Measurements from ENCODE around the gene S1PR3. TPM values are rescaled to one million over a fixed set of nuclear protein-coding genes. Genes with fewer than 3 reads are reported as not detected.

Gene S1PR3
- total RNA-seq, 1 donor from 2014 or later, result 3.0 TPM

DNA sequence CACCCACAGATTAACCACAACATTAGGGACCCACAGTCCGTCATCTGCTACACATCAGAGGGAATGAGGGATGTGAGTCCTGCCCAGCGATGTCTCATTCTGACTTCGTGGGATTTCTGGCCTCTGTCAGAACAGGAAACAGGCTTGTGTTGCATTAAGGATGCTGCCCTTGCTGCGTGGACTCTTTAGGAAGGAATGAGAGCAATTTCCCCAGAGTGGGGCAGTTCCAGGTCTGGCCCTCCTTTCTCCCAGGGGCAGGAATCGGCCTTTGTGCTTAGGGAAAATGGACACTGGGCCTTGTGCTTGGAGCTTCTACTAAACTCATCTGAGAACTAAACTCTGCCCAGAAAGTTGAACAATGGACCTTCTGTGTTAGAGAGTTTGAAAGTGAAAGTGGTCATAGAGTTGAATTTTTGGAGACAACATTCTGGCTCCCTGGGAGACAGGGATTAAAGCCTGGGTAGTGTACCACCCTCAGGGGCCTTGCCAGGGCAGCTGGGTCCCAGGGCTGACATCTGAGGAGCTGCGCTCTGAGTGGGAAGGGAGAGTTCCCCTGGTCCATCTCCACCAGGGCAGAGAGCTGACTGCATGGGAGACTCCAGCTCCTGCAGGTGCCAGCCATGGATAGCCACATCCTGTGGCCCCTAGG is 37.8 kb upstream of the S1PR3 start:
- DNase-seq (ENCODE audit: low spot score), result no peak
- Mint-ChIP-seq H3K36me3 (ENCODE audit: low read depth) (no peaks in the 10 kb centered on the region), H3K4me1 (ENCODE audit: low read depth) (peaks cover 14% of the 10 kb centered on the region), H3K27ac (no peak overlapping the region), H3K4me3 (no peak overlapping the region), H3K27me3 (ENCODE audit: insufficient read depth) (peaks cover 2% of the 10 kb centered on the region), H3K9me3 (no peaks in the 10 kb centered on the region)
- intact Hi-C loops (cut with micrococcal nuclease), result no loop called here

DNA sequence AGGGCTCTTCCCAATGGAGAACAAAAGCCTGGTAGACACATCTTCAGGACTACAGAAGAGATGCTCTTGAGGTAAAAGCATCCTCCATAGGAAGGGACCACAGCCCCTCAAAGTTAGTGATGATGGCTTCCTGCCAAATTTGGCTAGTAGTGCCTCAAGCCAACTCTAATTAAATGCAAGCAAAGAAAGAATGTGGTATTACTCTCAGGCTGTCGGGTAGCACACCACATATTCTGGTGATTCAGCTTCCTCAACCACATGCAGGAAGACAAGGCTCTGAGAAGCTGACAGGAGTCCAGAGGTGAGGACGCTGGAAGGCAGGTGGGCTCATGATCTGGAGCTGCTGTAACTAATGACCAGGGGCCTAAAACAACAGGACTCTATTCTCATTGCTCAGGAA is 37.2 kb upstream of the S1PR3 start:
- Mint-ChIP-seq H3K36me3 (ENCODE audit: low read depth) (no peaks in the 10 kb centered on the region), H3K4me3 (no peak overlapping the region), H3K9me3 (no peaks in the 10 kb centered on the region), H3K4me1 (ENCODE audit: low read depth) (peaks cover 14% of the 10 kb centered on the region), H3K27me3 (ENCODE audit: insufficient read depth) (peaks cover under 1% of the 10 kb centered on the region), H3K27ac (no peak overlapping the region)
- intact Hi-C loops (cut with micrococcal nuclease), result no loop called here
- no peak for DNase-seq (ENCODE audit: low spot score)

DNA sequence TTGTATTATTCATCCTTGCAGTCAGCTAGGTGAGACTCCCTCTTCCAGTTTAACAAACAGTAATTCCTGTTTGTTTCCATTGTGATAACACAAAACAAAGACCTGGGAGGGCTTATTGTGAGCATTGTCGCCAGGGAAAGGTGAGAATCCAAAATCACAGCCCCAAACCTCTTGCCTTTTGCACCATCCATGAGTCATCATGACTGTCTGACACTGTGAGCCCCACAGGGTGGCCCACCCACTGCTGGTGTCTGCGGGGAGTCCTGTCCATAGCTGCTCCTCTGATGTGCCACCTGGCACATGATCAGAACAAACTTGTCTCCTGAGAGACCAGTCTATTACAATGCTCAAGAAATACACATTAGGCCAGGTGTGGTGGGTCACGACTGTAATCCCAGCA is 33.7 kb upstream of the S1PR3 start:
- Mint-ChIP-seq H3K4me3 (no peak overlapping the region), H3K4me1 (ENCODE audit: low read depth) (no peaks in the 10 kb centered on the region), H3K27ac (no peak overlapping the region), H3K9me3 (no peaks in the 10 kb centered on the region), H3K36me3 (ENCODE audit: low read depth) (no peaks in the 10 kb centered on the region), H3K27me3 (ENCODE audit: insufficient read depth) (no peaks in the 10 kb centered on the region)
- DNase-seq (ENCODE audit: low spot score), result no peak
- intact Hi-C loops (cut with micrococcal nuclease), result no loop called here

DNA sequence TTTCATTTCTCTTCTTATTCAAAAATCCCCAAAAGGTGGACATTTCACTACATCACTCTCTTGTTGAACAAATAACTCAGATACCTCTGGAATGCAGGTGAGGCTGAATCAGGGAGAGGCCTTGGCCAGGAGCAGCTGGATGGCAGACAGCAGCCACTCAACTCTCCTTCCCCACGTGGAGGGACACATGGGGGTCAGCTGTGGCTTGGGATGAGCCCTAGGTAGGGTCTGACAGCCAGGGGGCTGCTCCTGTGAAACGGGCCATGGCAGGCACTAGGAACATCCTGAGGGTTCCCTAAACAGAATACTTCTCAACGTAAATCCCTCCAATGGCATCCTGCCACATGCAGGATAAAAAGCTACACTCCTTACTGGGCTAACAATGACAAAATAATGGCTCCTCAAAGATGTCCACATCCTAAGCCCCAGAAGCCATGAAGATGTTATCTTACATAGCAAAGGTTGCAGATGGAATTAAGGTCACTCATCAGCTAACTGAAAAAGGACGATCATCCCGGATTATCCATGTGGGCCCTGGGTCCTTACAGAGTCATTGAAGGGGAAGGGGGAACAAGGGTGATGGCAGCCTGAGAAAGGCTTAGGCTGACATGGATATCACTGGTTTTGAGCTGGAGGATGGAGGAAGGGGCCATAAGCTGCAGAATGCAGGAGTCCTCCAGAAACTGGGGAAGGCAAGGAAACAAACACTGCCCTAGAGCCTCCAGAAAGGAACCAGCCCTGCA is 31.4 kb upstream of the S1PR3 start:
- H3K27me3 Mint-ChIP-seq (ENCODE audit: insufficient read depth), result peaks cover 4% of the 10 kb centered on the region
- intact Hi-C loops (cut with micrococcal nuclease), result no loop called here
- no peak overlapping the region for H3K4me3 Mint-ChIP-seq
- H3K27ac Mint-ChIP-seq, result no peak overlapping the region
- H3K36me3 Mint-ChIP-seq (ENCODE audit: low read depth), result no peaks in the 10 kb centered on the region
- no peaks in the 10 kb centered on the region for H3K9me3 Mint-ChIP-seq
- no peak for DNase-seq (ENCODE audit: low spot score)
- H3K4me1 Mint-ChIP-seq (ENCODE audit: low read depth), result no peaks in the 10 kb centered on the region

DNA sequence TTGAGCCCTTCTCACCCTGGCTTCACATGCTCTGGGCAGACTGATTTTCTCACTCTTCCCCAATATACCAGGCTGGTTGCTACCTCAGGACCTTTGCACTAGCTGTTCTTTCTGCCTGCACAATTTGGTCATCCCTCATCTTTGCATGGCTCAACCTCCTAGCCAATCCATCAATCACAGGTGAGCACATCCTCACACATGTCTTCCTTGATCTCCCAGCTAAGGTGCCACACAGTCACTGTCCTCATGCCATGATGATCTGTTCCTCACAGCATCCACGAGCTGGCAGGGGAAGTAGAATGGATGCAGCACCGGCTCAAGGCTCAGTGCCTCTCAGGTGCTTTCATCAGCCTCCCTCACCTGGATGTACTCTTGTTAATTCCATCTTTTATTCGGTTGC is 30.6 kb upstream of the S1PR3 start:
- DNase-seq (ENCODE audit: low spot score), result no peak
- Mint-ChIP-seq H3K36me3 (ENCODE audit: low read depth) (no peaks in the 10 kb centered on the region), H3K4me1 (ENCODE audit: low read depth) (no peaks in the 10 kb centered on the region), H3K9me3 (no peaks in the 10 kb centered on the region), H3K4me3 (no peak overlapping the region), H3K27me3 (ENCODE audit: insufficient read depth) (peaks cover 4% of the 10 kb centered on the region), H3K27ac (no peak overlapping the region)
- intact Hi-C loops (cut with micrococcal nuclease), result no loop called here

DNA sequence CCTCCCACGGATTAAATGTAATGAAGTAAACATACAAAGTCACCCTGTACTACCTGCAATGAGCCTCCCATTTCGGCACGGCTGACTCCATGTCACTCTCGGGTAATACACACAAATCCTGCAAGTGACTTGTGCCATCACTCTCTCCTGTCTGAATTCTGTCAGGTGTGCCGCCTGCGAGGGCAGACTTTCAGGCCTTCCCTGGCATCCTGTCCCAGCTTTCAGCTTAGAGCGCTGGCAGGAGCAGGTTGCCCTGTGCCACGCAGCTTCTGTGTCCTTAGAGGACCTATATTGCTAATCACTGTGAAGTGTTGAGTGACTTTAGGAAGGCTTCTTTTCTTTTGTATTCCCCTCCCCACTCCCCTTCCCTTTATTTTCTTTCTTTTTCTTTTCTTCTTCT is 25.8 kb upstream of the S1PR3 start:
- Mint-ChIP-seq H3K9me3 (no peaks in the 10 kb centered on the region), H3K36me3 (ENCODE audit: low read depth) (no peaks in the 10 kb centered on the region), H3K27me3 (ENCODE audit: insufficient read depth) (peaks cover 6% of the 10 kb centered on the region), H3K27ac (no peak overlapping the region), H3K4me1 (ENCODE audit: low read depth) (no peaks in the 10 kb centered on the region), H3K4me3 (no peak overlapping the region)
- DNase-seq (ENCODE audit: low spot score), result no peak
- intact Hi-C loops (cut with micrococcal nuclease), result no loop called here

DNA sequence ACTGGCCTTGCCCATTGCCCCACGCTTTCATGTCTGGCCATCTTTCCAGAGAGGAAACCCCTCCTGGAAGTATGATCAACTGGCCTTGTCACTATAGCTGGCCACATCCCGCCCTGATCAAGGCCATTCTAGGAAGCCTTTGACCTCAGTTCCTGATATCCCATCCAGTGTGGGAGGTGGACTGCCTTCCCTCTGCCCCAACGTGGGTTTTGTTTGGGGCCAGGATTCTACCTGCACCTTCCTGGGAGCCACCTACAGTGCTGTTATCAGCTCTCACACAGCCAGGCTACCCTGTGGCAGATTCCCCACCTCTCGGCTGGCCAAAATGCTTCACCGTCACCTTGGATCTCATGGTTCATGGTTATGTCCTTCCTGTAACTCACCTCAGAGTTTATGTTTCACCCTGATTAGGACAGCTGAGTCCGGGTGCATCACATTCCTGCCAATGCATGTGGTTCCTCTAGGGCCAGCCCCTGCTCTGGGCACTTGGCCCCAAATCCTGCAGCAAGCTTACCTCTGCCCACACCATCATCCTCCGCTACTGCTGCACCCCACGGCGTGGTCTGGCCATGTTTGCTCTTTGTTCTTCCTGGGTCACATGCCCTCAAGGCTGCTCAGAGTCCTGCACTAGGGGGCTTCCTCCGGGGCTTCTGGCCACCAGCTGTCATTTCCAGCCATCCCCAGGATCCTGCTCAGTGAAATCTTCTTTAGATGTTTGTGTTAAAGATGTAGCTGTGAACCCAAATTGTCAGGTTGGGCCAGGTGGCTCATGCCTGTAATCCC is 24.2 kb upstream of the S1PR3 start:
- Mint-ChIP-seq H3K27ac (no peak overlapping the region), H3K4me3 (no peak overlapping the region), H3K4me1 (ENCODE audit: low read depth) (no peaks in the 10 kb centered on the region), H3K36me3 (ENCODE audit: low read depth) (no peaks in the 10 kb centered on the region), H3K9me3 (no peaks in the 10 kb centered on the region), H3K27me3 (ENCODE audit: insufficient read depth) (peaks cover 6% of the 10 kb centered on the region)
- DNase-seq (ENCODE audit: low spot score), result no peak
- intact Hi-C loops (cut with micrococcal nuclease), result no loop called here

DNA sequence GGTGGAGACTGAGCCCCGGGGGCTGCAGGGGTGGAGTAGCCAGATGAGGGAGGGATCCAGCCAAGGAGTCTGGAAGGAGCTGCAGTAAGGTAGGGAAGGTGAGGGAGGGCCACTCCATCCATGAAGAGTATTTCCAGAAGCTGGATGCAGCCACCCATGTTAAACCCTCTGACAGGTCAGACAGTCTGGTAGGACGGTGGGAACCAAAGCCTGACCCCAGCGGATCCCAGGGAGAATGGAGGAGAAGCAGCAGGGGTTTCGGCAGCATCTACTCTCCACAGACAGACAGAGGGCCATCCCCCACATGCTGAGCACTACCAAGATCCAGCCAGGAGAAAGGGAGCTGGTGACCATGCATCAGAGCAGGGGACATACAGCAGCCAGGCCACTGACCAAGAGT is 22.5 kb upstream of the S1PR3 start:
- Mint-ChIP-seq H3K9me3 (no peaks in the 10 kb centered on the region), H3K4me1 (ENCODE audit: low read depth) (no peaks in the 10 kb centered on the region), H3K4me3 (no peak overlapping the region), H3K27me3 (ENCODE audit: insufficient read depth) (peaks cover 2% of the 10 kb centered on the region), H3K27ac (no peak overlapping the region), H3K36me3 (ENCODE audit: low read depth) (no peaks in the 10 kb centered on the region)
- no peak for DNase-seq (ENCODE audit: low spot score)
- intact Hi-C loops (cut with micrococcal nuclease), result no loop called here

DNA sequence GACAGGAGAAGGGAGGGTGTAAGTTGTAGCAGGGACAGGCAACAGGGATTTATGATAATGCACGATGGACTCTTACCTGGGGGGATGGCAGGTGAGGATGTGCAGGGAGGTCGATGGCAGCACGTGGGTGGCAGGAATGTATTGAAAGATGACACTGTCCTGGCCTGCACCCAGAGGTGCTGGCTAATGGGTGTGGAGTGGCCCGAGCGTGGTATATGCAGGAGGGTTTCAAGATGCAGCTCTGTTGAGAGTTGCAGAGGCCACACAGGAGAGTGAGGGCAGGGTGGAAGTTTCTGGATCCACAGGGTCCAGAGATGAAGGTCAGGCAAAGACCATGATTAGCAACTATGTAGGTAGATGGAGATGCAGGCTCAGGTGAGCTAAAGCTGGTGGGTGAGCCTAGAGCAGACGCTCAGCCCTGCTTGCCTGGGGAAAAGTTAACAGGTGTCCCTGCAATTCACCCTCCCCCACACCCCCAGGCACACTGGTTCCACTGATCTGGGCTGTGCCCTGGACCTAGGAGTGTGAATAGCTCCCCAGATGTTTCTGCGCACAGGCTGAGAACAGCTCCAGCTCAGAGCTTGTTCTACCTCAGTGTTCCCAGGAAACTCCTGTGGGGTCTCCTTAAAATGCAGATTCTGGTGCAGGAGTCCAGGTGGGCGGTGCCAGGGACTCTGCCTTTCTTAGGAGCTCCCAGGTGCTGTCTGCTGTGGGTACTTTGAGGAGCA is 21.5 kb upstream of the S1PR3 start:
- DNase-seq (ENCODE audit: low spot score), result no peak
- intact Hi-C loops (cut with micrococcal nuclease), result no loop called here
- no peaks in the 10 kb centered on the region for H3K36me3 Mint-ChIP-seq (ENCODE audit: low read depth)
- no peaks in the 10 kb centered on the region for H3K4me1 Mint-ChIP-seq (ENCODE audit: low read depth)
- H3K27me3 Mint-ChIP-seq (ENCODE audit: insufficient read depth), result peaks cover 2% of the 10 kb centered on the region
- no peak overlapping the region for H3K4me3 Mint-ChIP-seq
- H3K9me3 Mint-ChIP-seq, result no peaks in the 10 kb centered on the region
- H3K27ac Mint-ChIP-seq, result no peak overlapping the region

DNA sequence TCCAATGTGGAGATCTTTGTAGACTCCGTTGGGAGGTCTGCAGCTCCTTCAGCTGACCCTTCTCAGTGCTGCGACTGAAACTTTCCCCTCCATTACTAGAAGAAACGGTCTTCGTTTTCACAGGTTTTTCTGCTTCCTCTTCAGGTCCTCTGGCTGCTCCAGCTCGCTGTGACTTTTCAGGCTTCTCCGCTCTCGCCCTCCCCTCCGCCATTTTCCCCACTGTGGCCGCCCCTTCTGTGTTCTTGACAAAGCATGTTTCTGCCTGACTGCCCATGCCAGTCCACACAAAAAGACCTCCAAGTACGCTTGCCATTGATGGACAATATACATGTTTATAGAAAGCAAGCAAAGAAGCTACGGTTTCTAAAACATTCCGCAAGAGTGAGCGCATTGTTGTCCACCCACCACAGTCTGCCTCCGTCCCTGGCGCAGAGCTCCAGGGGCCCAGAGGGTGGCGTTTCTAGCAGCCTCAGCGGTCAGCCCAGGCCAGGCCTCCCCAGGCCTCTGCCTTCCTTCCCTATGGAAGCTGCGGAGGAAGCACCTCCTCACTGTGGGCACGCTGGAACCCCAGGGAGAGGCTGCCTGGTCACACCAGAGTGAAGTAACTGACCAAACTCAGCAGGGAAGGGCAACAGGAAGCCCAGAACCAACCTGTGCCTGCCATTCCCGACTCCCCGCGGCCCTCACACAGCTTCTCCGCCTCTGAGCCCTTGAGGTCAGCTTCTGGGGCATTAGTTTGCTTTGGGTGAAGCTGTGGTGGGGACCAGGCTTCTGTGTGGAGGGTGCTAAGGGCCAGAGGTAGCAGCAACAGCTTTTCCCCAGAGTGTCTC is 19.9 kb upstream of the S1PR3 start:
- intact Hi-C loops (cut with micrococcal nuclease), result no loop called here
- H3K4me3 Mint-ChIP-seq, result no peak overlapping the region
- H3K36me3 Mint-ChIP-seq (ENCODE audit: low read depth), result no peaks in the 10 kb centered on the region
- no peak overlapping the region for H3K27ac Mint-ChIP-seq
- no peaks in the 10 kb centered on the region for H3K4me1 Mint-ChIP-seq (ENCODE audit: low read depth)
- peaks cover 2% of the 10 kb centered on the region for H3K27me3 Mint-ChIP-seq (ENCODE audit: insufficient read depth)
- no peaks in the 10 kb centered on the region for H3K9me3 Mint-ChIP-seq
- no peak for DNase-seq (ENCODE audit: low spot score)

DNA sequence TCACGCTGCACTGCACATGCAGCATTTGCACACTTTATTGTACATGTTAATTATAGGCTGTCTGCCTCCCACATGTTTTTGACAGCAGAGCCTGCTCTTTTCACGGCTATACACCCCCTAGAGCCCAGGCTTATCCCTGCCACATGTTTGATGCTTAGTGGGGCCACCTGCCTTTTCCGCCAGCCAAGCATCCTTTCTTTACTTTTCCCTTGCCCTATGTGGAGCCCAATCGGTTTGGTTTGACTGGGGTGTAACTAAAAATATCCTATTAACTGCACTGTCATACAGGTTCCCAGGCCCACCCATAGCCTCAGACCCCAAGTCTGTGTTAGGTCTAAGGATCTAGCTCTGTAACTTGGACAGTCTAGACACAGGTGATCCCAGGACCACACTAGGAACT is 18.9 kb upstream of the S1PR3 start:
- no peaks in the 10 kb centered on the region for H3K36me3 Mint-ChIP-seq (ENCODE audit: low read depth)
- no peak for DNase-seq (ENCODE audit: low spot score)
- H3K27ac Mint-ChIP-seq, result no peak overlapping the region
- no peak overlapping the region for H3K4me3 Mint-ChIP-seq
- peaks cover 6% of the 10 kb centered on the region for H3K27me3 Mint-ChIP-seq (ENCODE audit: insufficient read depth)
- peaks cover 5% of the 10 kb centered on the region for H3K4me1 Mint-ChIP-seq (ENCODE audit: low read depth)
- H3K9me3 Mint-ChIP-seq, result no peaks in the 10 kb centered on the region
- intact Hi-C loops (cut with micrococcal nuclease), result no loop called here

DNA sequence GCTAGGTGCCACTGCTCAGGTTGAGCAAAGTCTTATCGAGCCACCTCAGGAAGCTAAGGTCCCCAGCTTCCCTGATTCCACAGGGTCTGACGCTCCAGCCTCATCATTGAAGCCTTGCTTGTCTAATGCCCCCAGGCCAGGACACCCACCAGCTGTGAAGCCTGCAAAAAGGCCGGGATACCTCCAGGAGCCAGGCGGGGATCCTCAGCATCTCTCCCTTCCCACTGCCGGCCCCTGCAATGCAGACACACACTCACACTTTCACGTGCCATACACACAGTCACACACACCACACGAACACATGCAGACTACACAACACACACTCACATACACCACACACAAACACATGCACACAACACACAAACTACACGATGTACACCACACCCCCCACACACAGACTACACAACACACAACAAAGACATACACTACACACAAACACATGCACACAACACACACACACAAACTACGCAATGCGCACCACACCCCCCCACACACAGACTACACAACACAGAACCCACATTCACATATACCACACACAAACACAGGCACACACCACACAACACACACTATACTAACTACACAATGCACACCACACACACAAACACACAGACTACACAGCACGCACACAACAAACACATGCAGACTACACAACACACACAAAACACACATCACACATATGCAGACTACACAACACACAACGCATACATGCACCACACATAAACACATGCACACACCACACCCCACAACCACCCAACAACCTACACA is 17.8 kb upstream of the S1PR3 start:
- intact Hi-C loops (cut with micrococcal nuclease), result no loop called here
- no peak for DNase-seq (ENCODE audit: low spot score)
- H3K36me3 Mint-ChIP-seq (ENCODE audit: low read depth), result no peaks in the 10 kb centered on the region

More for the DNA sequence above, 17.8 kb upstream of the S1PR3 start:
- Mint-ChIP-seq H3K27me3 (ENCODE audit: insufficient read depth) (peaks cover 6% of the 10 kb centered on the region), H3K4me3 (no peak overlapping the region), H3K4me1 (ENCODE audit: low read depth) (peaks cover 5% of the 10 kb centered on the region), H3K9me3 (no peaks in the 10 kb centered on the region), H3K27ac (no peak overlapping the region)

All from activated T-helper 1 cell treated with anti-CD3 and anti-CD28 coated beads, Interleukin-12 subunit alpha, Interleukin-12 subunit beta, Interleukin-2, Interleukin-4 antibody, amounts not matched to agents 30 ng/mL and 10 ng/mL and 1 ng/mL, durations not matched to agents 14 hours and 24 hours and 36 hours (primary cell).